Measurements from ENCODE around the gene TRAF4.
"Not testable (repeated sequence)": the region's sequence is repeated elsewhere in the genome, so short reads cannot be mapped to it uniquely, and the experiment has no call there.

Gene TRAF4

GRCh38 chr17:28719021-28719433 lies 24.8 kb upstream of the TRAF4 start:
- no peak for TF ChIP-seq CTCF (IDR thresholded peaks at IDR 0.05; ENCODE audit: borderline replicate concordance, extremely low read depth, low read length, poor library complexity, severe bottlenecking)
- no peak for TF ChIP-seq EZH2 (IDR thresholded peaks at IDR 0.05; ENCODE audit: borderline replicate concordance, low read depth, low read length, severe bottlenecking)
- Histone ChIP-seq H3K4me3 (ENCODE audit: low read depth in 1 of 2, low read length in 2 of 2) (peak overlapping the region; percentile 33 to 91; a peak in 3 of 4 replicates), H3K27me3 (ENCODE audit: insufficient read depth, low read length, poor library complexity) (no peaks in the 10 kb centered on the region), H3K79me2 (ENCODE audit: insufficient read depth, low read length) (peaks cover 45% of the 10 kb centered on the region), H3K9me3 (ENCODE audit: insufficient read depth, low read length, severe bottlenecking) (no peaks in the 10 kb centered on the region), H3K27ac (ENCODE audit: low read length) (peak overlapping the region; percentile 96), H3K36me3 (ENCODE audit: insufficient read depth, low read length) (peaks cover 41% of the 10 kb centered on the region), H3K4me2 (ENCODE audit: insufficient read depth, low read length) (peak overlapping the region; percentile 71), H4K20me1 (ENCODE audit: insufficient read depth, low read length) (peaks cover 38% of the 10 kb centered on the region), H2AFZ (ENCODE audit: low read depth, low read length) (peak overlapping the region; percentile 72), H3K9ac (ENCODE audit: low read depth, low read length) (peak overlapping the region; percentile 95), H3K4me1 (ENCODE audit: insufficient read depth, low read length) (peaks cover 40% of the 10 kb centered on the region)
- DNase-seq (no peak), ATAC-seq (ENCODE audit: insufficient read depth, low read depth) (no peak)

GRCh38 chr17:28720247-28720996 lies 23.4 kb upstream of the TRAF4 start:
- TF ChIP-seq EZH2 (IDR thresholded peaks at IDR 0.05; ENCODE audit: borderline replicate concordance, low read depth, low read length, severe bottlenecking) (no peak), CTCF (IDR thresholded peaks at IDR 0.05; ENCODE audit: borderline replicate concordance, extremely low read depth, low read length, poor library complexity, severe bottlenecking) (peak; percentile 31)
- Histone ChIP-seq H2AFZ (ENCODE audit: low read depth, low read length) (peak overlapping the region; percentile 82), H3K36me3 (ENCODE audit: insufficient read depth, low read length) (peaks cover 54% of the 10 kb centered on the region), H3K27ac (ENCODE audit: low read length) (peak overlapping the region; percentile 96), H3K4me3 (ENCODE audit: low read depth in 1 of 2, low read length in 2 of 2) (peak overlapping the region; percentile 91 to 92), H3K4me1 (ENCODE audit: insufficient read depth, low read length) (peaks cover 41% of the 10 kb centered on the region), H4K20me1 (ENCODE audit: insufficient read depth, low read length) (peaks cover 49% of the 10 kb centered on the region), H3K9me3 (ENCODE audit: insufficient read depth, low read length, severe bottlenecking) (no peaks in the 10 kb centered on the region), H3K27me3 (ENCODE audit: insufficient read depth, low read length, poor library complexity) (no peaks in the 10 kb centered on the region), H3K9ac (ENCODE audit: low read depth, low read length) (peak overlapping the region; percentile 95), H3K4me2 (ENCODE audit: insufficient read depth, low read length) (peak overlapping the region; percentile 88), H3K79me2 (ENCODE audit: insufficient read depth, low read length) (peaks cover 45% of the 10 kb centered on the region)
- DNase-seq (peak; percentile 60), ATAC-seq (ENCODE audit: insufficient read depth, low read depth) (peak; percentile 9; the same call in 1 of the 3 replicates)

GRCh38 chr17:28720997-28721329 lies 22.8 kb upstream of the TRAF4 start:
- ATAC-seq (ENCODE audit: insufficient read depth, low read depth), result not testable (repeated sequence)

GRCh38 chr17:28722417-28723158 lies 21.2 kb upstream of the TRAF4 start:
- Histone ChIP-seq H3K27me3 (ENCODE audit: insufficient read depth, low read length, poor library complexity) (no peaks in the 10 kb centered on the region), H2AFZ (ENCODE audit: low read depth, low read length) (no peak overlapping the region), H3K36me3 (ENCODE audit: insufficient read depth, low read length) (peaks cover 55% of the 10 kb centered on the region), H3K4me2 (ENCODE audit: insufficient read depth, low read length) (peak overlapping the region; percentile 88), H3K9ac (ENCODE audit: low read depth, low read length) (peak overlapping the region; percentile 95; the same call in 1 of the 2 replicates), H3K9me3 (ENCODE audit: insufficient read depth, low read length, severe bottlenecking) (no peaks in the 10 kb centered on the region), H3K4me1 (ENCODE audit: insufficient read depth, low read length) (peaks cover 58% of the 10 kb centered on the region), H3K27ac (ENCODE audit: low read length) (no peak overlapping the region), H4K20me1 (ENCODE audit: insufficient read depth, low read length) (peaks cover 53% of the 10 kb centered on the region), H3K4me3 (ENCODE audit: low read depth in 1 of 2, low read length in 2 of 2) (peak overlapping the region in 1 of 2 experiments; percentile 7; a peak in 1 of 4 replicates), H3K79me2 (ENCODE audit: insufficient read depth, low read length) (peaks cover 45% of the 10 kb centered on the region)
- DNase-seq (no peak), ATAC-seq (ENCODE audit: insufficient read depth, low read depth) (no peak)
- no peak for TF ChIP-seq EZH2 (IDR thresholded peaks at IDR 0.05; ENCODE audit: borderline replicate concordance, low read depth, low read length, severe bottlenecking)
- TF ChIP-seq CTCF (IDR thresholded peaks at IDR 0.05; ENCODE audit: borderline replicate concordance, extremely low read depth, low read length, poor library complexity, severe bottlenecking), result no peak

More at GRCh38 chr17:28720997-28721329, 22.8 kb upstream of the TRAF4 start:
- not testable (repeated sequence) for H3K9me3 ChIP-seq (ENCODE audit: insufficient read depth, low read length, severe bottlenecking); H2AFZ ChIP-seq (ENCODE audit: low read depth, low read length); DNase-seq; H3K27me3 ChIP-seq (ENCODE audit: insufficient read depth, low read length, poor library complexity)
- H3K4me2 ChIP-seq (ENCODE audit: insufficient read depth, low read length), result peak overlapping the region; percentile 88
- peak overlapping the region; percentile 96 for H3K27ac ChIP-seq (ENCODE audit: low read length)
- H3K9ac ChIP-seq (ENCODE audit: low read depth, low read length), result peak overlapping the region; percentile 95
- peaks cover 55% of the 10 kb centered on the region for H3K36me3 ChIP-seq (ENCODE audit: insufficient read depth, low read length)
- peaks cover 53% of the 10 kb centered on the region for H4K20me1 ChIP-seq (ENCODE audit: insufficient read depth, low read length)
- peak overlapping the region; percentile 91 to 92; a peak in 3 of 4 replicates for H3K4me3 ChIP-seq (ENCODE audit: low read depth in 1 of 2, low read length in 2 of 2)
- peaks cover 47% of the 10 kb centered on the region for H3K4me1 ChIP-seq (ENCODE audit: insufficient read depth, low read length)
- peaks cover 45% of the 10 kb centered on the region for H3K79me2 ChIP-seq (ENCODE audit: insufficient read depth, low read length)

All from DND-41 (cell line).